Kidney tubule cell (primary cell): ENCODE measurements around the gene PDE7B.

Source experiments
- DNase-seq: peaks from one replicate; pipeline ENCODE4 v3.0.0-alpha.2; 2018; ENCODE audit warnings: low spot score

Gene PDE7B

DNA sequence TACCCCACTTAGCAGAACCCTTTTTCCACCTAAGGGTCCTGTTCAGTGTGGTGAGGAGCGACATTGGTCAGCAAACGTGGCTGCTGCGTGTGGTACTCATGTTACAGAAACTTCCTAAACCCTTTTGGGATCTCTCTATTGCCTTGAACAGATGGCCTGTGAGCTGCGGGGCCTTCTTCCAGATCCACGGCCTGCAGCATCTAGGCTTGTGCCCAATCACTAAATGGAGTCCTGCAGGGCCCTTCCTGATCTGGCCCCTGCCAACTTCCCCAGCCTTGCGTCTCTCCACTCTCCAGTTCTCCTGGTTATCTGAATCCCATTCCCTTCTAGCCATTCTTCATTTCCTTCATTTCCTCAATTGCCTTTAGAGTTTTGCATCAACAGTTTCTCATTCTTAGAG, 85.6 kb downstream of the PDE7B start:
- DNase-seq: no peak

DNA sequence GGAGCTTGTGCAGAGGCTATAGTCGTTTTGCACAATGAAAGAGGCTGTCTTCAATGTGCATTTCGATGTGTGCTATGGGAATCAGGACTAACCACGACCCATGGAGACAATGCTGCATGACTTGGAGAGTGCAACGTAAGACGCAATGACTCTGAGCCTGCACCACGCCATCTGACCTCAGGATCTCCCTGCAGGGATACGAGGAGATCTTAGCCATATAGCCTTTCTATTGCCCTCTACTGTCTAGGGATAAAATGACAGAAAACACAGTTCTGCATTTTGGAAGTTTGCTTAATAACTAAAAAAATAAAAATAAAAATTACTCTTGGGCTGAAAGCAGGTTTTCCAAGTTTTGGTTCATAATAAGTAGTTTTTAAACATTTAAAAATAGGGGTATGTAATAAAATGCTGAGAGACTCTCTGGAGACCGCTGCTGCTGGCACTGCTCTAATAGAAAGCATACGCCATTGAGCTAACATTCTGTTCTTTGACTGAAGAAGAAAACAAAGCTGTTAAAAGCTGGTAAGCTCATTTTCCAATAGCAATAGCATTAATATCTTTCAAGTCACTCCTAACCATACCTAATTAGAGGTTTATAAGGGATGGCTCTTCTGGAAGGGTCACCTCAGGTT, 87.2 kb downstream of the PDE7B start:
- DNase-seq: peak; percentile 10

GRCh38 chr6:135939208-135939591, 87.7 kb downstream of the PDE7B start:
- DNase-seq: no peak

DNA sequence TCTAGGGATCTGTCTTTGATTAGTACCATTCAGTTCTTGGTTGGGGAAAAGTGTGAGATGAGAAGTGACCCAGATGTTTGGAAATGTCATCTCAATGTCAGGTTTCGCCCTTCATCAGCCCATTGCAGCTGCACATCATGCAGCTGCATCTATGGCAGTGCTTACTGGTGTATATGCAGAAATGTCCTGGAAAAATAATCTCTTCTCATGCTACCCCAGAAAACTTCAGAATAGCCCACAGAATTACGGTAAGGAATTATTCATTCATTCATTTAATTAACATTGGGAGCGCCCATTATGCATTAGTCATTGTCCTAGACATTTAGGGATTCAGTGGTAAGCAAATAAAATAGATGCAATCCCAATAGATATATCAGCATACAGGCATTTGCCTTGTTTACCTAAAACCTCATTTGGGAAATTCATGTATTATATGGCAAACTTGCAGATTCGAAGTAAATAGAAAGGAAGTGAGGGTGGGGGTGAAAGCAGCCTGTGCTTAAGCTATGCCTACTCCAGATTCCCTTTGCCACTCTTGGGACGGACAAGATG, 89.2 kb downstream of the PDE7B start:
- no peak for DNase-seq

DNA sequence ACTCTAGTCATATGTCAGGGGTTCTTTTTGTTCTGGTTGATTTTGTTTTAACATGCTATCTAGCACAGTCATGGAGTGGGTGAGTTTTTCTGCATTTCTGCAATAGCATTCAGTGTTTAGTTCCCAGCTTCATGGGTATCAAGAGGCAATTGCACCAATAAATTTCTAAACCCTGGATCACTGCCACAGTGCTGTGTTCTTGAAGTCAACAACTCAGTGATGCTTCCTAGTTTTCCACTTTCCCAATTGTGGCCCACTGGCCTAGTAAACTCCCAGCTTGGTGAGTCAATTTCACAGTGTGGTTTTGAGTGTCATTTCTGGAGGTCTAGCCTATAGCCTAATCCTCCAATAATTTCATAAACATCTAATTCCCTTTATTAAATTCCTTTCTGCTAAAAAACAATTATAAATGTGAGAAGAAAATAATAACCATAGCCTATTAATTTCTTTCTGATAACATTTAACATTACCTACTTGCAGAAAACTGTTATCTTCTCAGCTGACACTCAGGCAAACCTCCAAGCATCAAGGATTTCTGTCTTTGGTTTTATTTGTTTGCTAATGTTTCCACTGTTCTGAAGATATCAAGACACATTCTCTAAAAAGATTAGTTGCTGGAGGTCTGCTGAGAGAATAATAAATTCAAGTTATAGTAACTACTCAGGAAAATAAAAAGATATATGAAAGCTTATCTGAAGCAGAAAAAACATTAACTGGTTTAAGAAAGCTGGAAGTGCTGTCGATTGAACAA, 89.9 kb downstream of the PDE7B start:
- DNase-seq: no peak

DNA sequence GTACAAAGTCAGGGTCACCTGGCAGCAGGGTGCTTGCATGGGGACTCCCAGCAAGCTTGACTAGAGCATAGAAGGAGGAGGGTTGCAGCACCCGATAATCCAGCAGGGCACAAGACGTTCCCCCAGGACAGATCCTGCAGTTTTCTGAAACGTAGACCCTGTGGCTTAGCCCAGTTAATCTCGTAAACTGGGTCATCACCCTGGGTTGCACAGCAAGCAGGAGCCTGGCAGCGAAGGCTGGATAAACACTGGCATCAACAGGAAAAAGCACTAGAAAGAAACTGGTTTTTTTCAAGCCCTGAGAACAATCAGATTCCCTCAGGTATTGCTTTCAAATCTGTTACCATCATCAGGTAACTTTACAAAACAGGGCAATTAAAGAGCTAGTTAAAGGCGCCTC, 92.6 kb downstream of the PDE7B start:
- no peak for DNase-seq

DNA sequence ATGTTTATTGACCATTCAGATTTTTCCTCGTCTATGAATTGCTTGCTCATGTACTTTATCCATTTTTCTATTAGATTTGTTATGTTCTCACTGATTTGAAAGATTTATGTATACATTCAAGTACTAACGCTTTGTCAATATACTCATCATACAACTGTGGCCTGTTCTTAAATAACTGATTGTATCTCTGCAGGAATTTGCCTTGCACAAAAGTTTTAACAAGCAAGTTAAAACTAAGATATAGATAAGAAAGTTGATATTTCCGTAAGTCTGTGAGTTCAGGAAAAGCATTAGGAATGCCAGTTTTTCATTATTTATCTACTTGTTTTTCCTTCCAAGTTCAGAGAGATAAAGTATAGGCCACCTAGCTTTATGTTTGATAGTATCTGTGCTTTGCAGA, 95.2 kb downstream of the PDE7B start:
- DNase-seq: no peak

DNA sequence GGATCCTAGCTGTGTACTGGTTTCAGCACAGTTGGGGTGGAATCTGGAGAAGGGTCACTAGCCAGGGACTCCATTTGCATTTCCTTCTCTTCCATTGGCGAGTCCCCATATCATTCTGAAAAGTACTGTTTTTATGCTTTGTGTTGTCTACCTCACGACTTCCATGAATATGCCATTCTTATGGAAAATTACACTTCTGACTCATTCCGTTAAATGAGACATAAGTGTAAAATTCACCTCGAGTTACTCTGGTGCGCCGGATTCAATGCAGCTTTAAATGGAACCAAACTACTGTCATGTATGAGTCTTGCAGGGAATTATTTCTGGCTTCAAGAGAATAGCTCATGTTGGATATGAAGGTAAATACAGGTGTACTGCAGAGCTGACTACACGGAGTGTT, 99.2 kb downstream of the PDE7B start:
- no peak for DNase-seq

DNA sequence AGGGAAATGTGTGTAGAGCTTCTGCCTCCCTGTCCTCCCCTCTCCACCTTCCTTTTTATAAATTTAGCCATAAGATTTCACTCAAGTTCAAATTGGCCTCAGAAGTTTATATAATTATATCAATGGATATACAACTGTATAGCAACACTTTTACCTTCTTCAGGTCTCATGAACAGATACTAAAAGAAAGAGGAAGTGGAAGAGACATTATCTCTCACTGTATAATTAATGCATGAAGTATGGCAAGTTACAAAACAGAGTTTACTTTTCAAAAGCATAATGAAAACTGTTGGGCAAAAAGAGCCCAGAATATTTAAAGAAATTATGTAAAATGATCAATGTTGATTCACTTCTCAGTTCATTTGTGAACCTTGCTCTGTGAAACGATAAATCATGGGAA, 99.7 kb downstream of the PDE7B start:
- no peak for DNase-seq

DNA sequence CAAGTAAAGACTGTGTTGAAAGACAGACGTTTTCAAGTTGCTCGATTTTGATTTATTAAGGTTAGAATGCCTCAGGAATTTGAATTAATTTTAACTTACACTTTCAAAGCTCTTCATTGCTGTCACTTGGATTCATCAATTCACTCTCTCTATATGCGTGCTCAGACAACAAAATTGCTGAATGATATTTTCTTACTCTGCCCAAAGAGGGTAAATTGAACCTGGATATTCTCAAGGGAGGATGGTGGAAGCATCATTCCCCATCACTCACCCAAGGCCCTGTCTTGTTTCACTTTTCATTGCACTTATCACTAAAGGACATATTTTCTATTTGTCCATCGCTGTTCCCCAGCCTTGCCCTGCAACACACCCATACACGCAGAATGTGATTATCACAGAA, 102.3 kb downstream of the PDE7B start:
- no peak for DNase-seq

DNA sequence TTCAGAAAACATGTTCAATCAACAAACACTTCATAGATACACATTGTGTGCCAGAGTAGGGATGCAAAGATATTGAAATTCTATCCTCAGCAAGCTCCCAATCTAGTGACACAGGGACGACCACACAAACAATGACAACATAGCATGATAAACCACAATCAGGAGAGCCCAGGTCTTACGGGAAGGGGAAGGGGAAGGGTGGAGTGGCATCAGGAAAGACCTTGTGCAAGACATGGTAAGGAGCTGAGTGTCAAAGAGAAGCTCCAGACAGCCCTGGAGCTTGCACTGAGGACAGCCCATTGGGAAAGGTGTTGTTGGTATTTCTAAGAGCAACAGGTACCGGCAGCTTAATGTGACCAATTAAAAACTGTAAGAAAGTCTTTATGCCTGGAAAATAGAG, 103.6 kb downstream of the PDE7B start:
- no peak for DNase-seq

GRCh38 chr6:135962731-135963130, 111.2 kb downstream of the PDE7B start:
- DNase-seq: peak; percentile 55

GRCh38 chr6:135970750-135971149, 119.2 kb downstream of the PDE7B start:
- no peak for DNase-seq

- DNase-seq: no peak
Observed at GRCh38 chr6:135971351-135971750, 119.8 kb downstream of the PDE7B start.

DNA sequence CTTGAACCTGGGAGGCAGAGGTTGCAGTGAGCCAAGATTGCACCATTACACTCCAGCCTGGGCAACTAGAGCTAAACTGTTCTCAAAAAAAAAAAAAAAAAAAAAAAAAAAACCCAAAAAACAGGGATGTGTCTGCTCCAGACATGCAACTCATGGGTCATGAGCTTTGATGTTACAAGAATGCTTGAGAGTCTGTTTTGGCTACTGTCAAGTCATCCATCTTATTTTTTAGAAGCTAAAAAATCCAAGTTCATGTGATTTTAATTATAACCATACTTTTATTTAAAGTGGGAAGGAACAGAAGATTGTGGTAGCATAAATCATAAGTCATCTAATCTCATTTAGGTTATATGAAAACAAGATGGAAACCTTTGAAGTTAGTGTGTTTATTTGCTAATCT, 120.6 kb downstream of the PDE7B start:
- DNase-seq: no peak

GRCh38 chr6:135972586-135972985, 121.1 kb downstream of the PDE7B start:
- no peak for DNase-seq

- DNase-seq: no peak
Observed at GRCh38 chr6:135974426-135974825, 122.9 kb downstream of the PDE7B start.

- DNase-seq: no peak
Observed at GRCh38 chr6:135976585-135976984, 125.1 kb downstream of the PDE7B start.

DNA sequence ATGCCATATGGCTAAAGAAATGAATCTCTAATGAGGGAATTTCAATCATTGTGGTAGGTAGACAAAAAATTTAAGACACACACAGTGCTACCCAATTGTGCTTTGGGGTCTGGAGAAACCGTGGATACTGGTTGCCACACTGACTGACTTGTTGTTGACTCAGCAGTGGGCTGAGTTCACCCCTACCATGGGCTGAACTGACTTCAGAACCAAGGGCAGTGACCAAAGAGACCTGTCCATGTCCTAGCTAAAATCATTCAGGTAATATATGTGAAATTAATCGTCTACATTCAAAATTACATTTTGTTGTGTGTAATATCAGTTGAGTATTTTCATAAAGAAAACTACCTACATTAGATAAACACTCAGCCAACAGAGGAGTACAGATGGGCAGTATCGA, 131.6 kb downstream of the PDE7B start:
- DNase-seq: no peak

DNA sequence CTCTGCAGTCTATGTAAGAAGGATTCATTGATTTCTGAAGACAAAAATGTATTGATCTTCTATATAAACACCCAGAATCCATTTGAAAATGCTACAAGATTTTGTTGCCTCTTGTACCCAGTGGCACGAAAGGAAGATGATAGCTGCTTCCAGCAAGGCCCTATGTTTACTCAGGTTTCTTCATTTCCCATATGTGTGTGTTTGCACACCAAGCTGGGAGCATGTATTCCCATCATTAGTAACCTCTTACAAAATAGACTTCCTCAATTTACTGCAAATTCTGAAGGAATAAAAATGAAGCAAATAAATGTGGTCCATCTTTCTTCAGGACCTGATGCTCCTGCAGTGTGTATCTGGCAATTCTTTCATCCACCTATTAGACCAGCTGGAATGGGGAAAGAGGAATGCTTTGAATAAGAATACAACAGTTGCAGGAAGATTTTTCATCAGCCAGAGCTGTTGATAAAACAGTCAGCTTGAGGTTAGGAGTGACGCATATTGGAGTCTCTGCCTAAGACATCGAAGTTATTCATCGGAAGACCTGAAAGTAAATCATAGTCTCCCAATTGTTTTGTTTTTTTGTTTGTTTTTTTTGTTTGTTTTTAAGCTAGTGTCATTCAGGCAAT, 132.3 kb downstream of the PDE7B start:
- no peak for DNase-seq

DNA sequence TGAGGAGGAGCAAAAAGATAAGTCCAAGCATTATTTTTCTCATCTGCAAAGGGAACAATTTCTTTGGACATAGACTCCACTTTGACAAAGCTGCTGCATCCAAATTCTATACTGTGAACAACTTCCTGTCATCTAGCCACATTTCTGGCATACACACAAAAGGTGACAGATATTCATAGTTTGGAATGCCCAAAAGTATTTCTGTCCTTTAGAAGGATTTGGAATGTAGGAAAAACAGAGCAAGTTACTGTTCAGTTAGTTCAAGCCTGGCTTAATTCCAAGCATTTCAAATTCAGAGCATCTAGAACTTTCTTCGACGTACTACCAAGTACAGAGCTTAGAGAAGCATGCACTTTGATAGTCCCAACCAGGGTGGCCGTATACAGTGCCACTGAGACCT, 134.0 kb downstream of the PDE7B start:
- DNase-seq: no peak

DNA sequence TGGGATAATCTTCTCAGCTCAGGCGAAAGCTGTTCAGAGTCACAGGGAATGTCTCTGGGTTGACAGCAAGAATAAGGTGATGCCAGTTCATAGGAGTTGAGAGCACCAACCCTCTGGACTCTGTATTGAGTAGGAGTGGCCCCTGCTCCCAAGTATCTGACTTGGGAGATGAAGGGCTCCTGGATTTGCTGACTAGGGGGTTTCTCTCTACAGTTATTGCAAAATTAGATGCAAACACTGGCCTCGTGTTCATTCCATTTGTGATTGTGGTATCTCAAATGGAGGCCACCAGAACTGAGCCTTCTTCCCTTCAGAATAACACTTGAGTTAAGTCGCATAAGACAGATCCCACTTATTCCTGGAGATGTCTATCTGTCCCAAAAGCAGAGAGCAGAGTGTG, 135.7 kb downstream of the PDE7B start:
- DNase-seq: no peak

DNA sequence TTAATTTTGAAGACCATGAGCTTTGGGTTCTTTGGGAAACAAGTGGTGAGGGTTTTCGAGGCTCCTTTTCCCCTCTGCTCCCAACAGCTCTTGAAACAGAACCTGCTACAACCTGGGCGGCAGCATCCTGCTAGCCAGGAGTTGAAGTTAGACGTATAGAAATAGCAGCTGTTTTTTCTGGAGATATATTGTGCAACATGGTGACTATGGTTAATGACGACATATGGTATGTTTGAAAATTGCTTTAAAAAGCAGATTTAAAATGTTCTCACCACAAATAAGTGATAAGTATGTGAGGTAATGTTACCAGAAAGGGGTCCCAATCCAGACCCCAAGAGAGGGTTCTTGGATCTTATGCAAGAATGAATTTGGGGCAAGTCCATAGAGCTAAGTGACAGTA, 138.9 kb downstream of the PDE7B start:
- no peak for DNase-seq
